ENCODE results near the gene VAPB. TPM values are rescaled to one million over a fixed set of nuclear protein-coding genes. Genes with fewer than 3 reads are reported as not detected.

The VAPB gene
- total and polyA plus RNA-seq, 2 of the 4 experiments (the other 2 are of a cell fraction): 9.1 to 26.0 TPM

GRCh38 chr20:58408603-58409246, 19.7 kb downstream of the VAPB start:
- in situ Hi-C loops (cut with MboI; ENCODE audit: low sequenced_read_pairs): no loop called here

More at GRCh38 chr20:58408603-58409246, 19.7 kb downstream of the VAPB start:
- H3K4me1 ChIP-seq (ENCODE audit: control insufficient read depth, insufficient read depth, low read length): peaks cover 5% of the 10 kb centered on the region; the same call in 1 of the 2 replicates
- BruUV-seq (replicated peaks): no TSS peak
- H2AFZ ChIP-seq (replicated peaks; ENCODE audit: low read length, poor library complexity): no peak overlapping the region
- no peaks in the 10 kb centered on the region; the same call in 1 of the 2 replicates for H3K36me3 ChIP-seq (ENCODE audit: control insufficient read depth, insufficient read depth, low read length)
- H3K18ac ChIP-seq (ENCODE audit: low read depth, low read length): no peak overlapping the region
- dilution Hi-C loops (cut with HindIII; ENCODE audit: low sequenced_read_pairs, unreplicated experiment): no loop called here
- no peak for TF ChIP-seq BHLHE40 (IDR thresholded peaks at IDR 0.05; ENCODE audit: low read depth, low read length)
- no peak for TF ChIP-seq SMC3 (IDR thresholded peaks at IDR 0.05; ENCODE audit: low read depth, low read length)
- TF ChIP-seq ELK1 (IDR thresholded peaks at IDR 0.05; ENCODE audit: borderline replicate concordance, low read depth, low read length): no peak
- no peak for TF ChIP-seq NFE2L2 (IDR thresholded peaks at IDR 0.05; ENCODE audit: low read depth, low read length)
- no peak for TF ChIP-seq MAZ (IDR thresholded peaks at IDR 0.05; ENCODE audit: borderline replicate concordance, low read depth, low read length)
- no peak for TF ChIP-seq RAD21 (IDR thresholded peaks at IDR 0.05; ENCODE audit: low read length)
- no peak for TF ChIP-seq POLR2A (IDR thresholded peaks at IDR 0.05; ENCODE audit: low read depth, low read length)
- TF ChIP-seq RCOR1 (IDR thresholded peaks at IDR 0.05; ENCODE audit: insufficient replicate concordance, low read length): no peak
- TF ChIP-seq USF2 (IDR thresholded peaks at IDR 0.05; ENCODE audit: low read depth, low read length): no peak
- TF ChIP-seq CHD1 (IDR thresholded peaks at IDR 0.05; ENCODE audit: low read depth, low read length): no peak
- no peak for TF ChIP-seq FOS (IDR thresholded peaks at IDR 0.05; ENCODE audit: low read depth, low read length)
- no peak for TF ChIP-seq RFX5 (IDR thresholded peaks at IDR 0.05; ENCODE audit: low read depth, low read length)
- no peak for TF ChIP-seq MAFK (IDR thresholded peaks at IDR 0.05; ENCODE audit: low read depth, low read length)
- TF ChIP-seq CTCF (conservative IDR thresholded peaks at IDR 0.05; ENCODE audit: low read depth, low read length): no peak
- no peak for TF ChIP-seq CEBPB (IDR thresholded peaks at IDR 0.05; ENCODE audit: low read depth, low read length)
- no peak overlapping the region for H4K5ac ChIP-seq (ENCODE audit: low read depth, low read length)
- no peak overlapping the region for H3K56ac ChIP-seq (ENCODE audit: extremely low read depth, insufficient read depth, low read length)
- no peak overlapping the region for H4K91ac ChIP-seq (ENCODE audit: insufficient read depth, low read depth, low read length)
- no peak overlapping the region for H3K23ac ChIP-seq (ENCODE audit: low read depth, low read length)
- H2BK120ac ChIP-seq (ENCODE audit: low read depth, low read length): no peak overlapping the region
- no peak overlapping the region for H2BK20ac ChIP-seq (ENCODE audit: low read depth, low read length)
- POLR2A ChIA-PET (ENCODE audit: unreplicated experiment): no interaction called here
- WGBS, 2 experiments (ENCODE audit: extremely low coverage in 2 of 2, insufficient read length in 1 of 2): no CpG with 5 or more reads among the region's 3 CpGs
- no peak overlapping the region for H3K4me2 ChIP-seq (ENCODE audit: low read depth, low read length)
- no peak overlapping the region for H2AK9ac ChIP-seq (replicated peaks; ENCODE audit: low read depth, low read length, poor library complexity)
- H3K9ac ChIP-seq (ENCODE audit: low read depth, low read length): no peak overlapping the region
- peaks cover 11% of the 10 kb centered on the region; the same call in 1 of the 2 replicates for H3K9me1 ChIP-seq (ENCODE audit: insufficient read depth, low read length)
- no peak for DNase-seq
- no peak overlapping the region for H3K14ac ChIP-seq (replicated peaks; ENCODE audit: low read depth, low read length)
- H3K4me3 ChIP-seq (ENCODE audit: insufficient read depth, low read depth, low read length): no peak overlapping the region
- H3K79me1 ChIP-seq (ENCODE audit: low read depth in 1 of 2, low read length in 2 of 2): peaks cover 7 to 60% of the 10 kb centered on the region in 2 experiments
- intact Hi-C loops (cut with micrococcal nuclease): loop anchor here (5.0 kb wide), 1 partner anchor 34 kb away; no protein-coding TSS in a partner anchor
- no peaks in the 10 kb centered on the region for H3K27me3 ChIP-seq (ENCODE audit: control insufficient read depth, insufficient read depth, low read length)
- H4K8ac ChIP-seq (ENCODE audit: low read depth in 2 of 2, low read length in 2 of 2): no peak overlapping the region
- H3K4ac ChIP-seq (ENCODE audit: low read depth, low read length): no peak overlapping the region
- CTCF ChIA-PET: interaction anchor here (0.6 to 0.9 kb wide), 2 partner anchors 27 to 174 kb away, joined by 4 to 10 read pairs; no protein-coding TSS in a partner anchor
- H2AK5ac ChIP-seq (ENCODE audit: low read depth, low read length): no peak overlapping the region
- H3K27ac ChIP-seq (ENCODE audit: insufficient read depth, low read length): no peak overlapping the region
- ATAC-seq (ENCODE audit: low read depth): no peak
- H2BK5ac ChIP-seq (ENCODE audit: low read depth, low read length, poor library complexity, severe bottlenecking): no peak overlapping the region
- peaks cover 75% of the 10 kb centered on the region for H4K20me1 ChIP-seq (ENCODE audit: insufficient read depth, low read length)
- no peak overlapping the region for H2BK15ac ChIP-seq (ENCODE audit: low read depth, low read length)
- H3K9me3 ChIP-seq (ENCODE audit: control insufficient read depth, insufficient read depth, low read length): no peaks in the 10 kb centered on the region

All from IMR-90 (cell line).